H7 (cell line): ENCODE measurements around the gene ETV6. TPM values are rescaled to one million over a fixed set of nuclear protein-coding genes. Genes with fewer than 3 reads are reported as not detected.

Experiments used
- DNase-seq: peaks from one replicate; pipeline ENCODE4 v3.0.0; 2012
- H3K27me3 ChIP-seq: 2 replicates; pipeline ENCODE4 v1.6.0; 2011; ENCODE audit warnings: mild to moderate bottlenecking, low read length; ENCODE audit not compliant: control insufficient read depth, insufficient read depth
- H3K36me3 ChIP-seq: replicated peaks from 2 replicates; pipeline ENCODE4 v1.5.1; 2011; ENCODE audit warnings: low read length; ENCODE audit not compliant: control insufficient read depth, insufficient read depth
- H3K4me3 ChIP-seq: 2 replicates; pipeline ENCODE4 v1.5.1; 2011; ENCODE audit warnings: low read depth, mild to moderate bottlenecking, control low read depth, low read length, moderate library complexity; ENCODE audit not compliant: insufficient read depth
- total RNA-seq: library from RNA; depleted of rRNA; stranded (reverse); fragments of >200 nt; shearing (Covaris generic); gene quantifications from 2 replicates; pipeline ENCODE4 v1.2.3, GENCODE V29; 2014

Gene ETV6
- total RNA-seq, 1 experiment from 2014 or later = 5.7 TPM

GRCh38 chr12:11759899-11760298 is 110.4 kb downstream of the ETV6 start:
- no peak for DNase-seq
- no peak overlapping the region for H3K4me3 ChIP-seq
- no peaks in the 10 kb centered on the region for H3K27me3 ChIP-seq
- H3K36me3 ChIP-seq = no peaks in the 10 kb centered on the region

- no peak overlapping the region for H3K4me3 ChIP-seq
- no peaks in the 10 kb centered on the region for H3K36me3 ChIP-seq
- no peak for DNase-seq
- no peaks in the 10 kb centered on the region for H3K27me3 ChIP-seq
Measured at GRCh38 chr12:11761869-11762567, 112.5 kb downstream of the ETV6 start.

- Histone ChIP-seq H3K4me3 (no peak overlapping the region), H3K27me3 (no peaks in the 10 kb centered on the region), H3K36me3 (no peaks in the 10 kb centered on the region)
- DNase-seq = no peak
Measured at GRCh38 chr12:11762723-11763326, 113.4 kb downstream of the ETV6 start.

GRCh38 chr12:11763760-11764520 is 114.5 kb downstream of the ETV6 start:
- Histone ChIP-seq H3K27me3 (no peaks in the 10 kb centered on the region), H3K36me3 (no peaks in the 10 kb centered on the region), H3K4me3 (no peak overlapping the region)
- no peak for DNase-seq

- Histone ChIP-seq H3K36me3 (no peaks in the 10 kb centered on the region), H3K27me3 (no peaks in the 10 kb centered on the region), H3K4me3 (no peak overlapping the region)
- no peak for DNase-seq
Measured at GRCh38 chr12:11764837-11765236, 115.4 kb downstream of the ETV6 start.

- H3K36me3 ChIP-seq = no peaks in the 10 kb centered on the region
- no peak for DNase-seq
- no peaks in the 10 kb centered on the region for H3K27me3 ChIP-seq
- H3K4me3 ChIP-seq = no peak overlapping the region
Measured at GRCh38 chr12:11765421-11765816, 115.9 kb downstream of the ETV6 start.

- Histone ChIP-seq H3K4me3 (no peak overlapping the region), H3K27me3 (no peaks in the 10 kb centered on the region), H3K36me3 (no peaks in the 10 kb centered on the region)
- DNase-seq = no peak
Measured at GRCh38 chr12:11765817-11766794, 116.6 kb downstream of the ETV6 start.

GRCh38 chr12:11767029-11767724 is 117.7 kb downstream of the ETV6 start:
- Histone ChIP-seq H3K36me3 (no peaks in the 10 kb centered on the region), H3K27me3 (no peaks in the 10 kb centered on the region), H3K4me3 (no peak overlapping the region)
- DNase-seq = no peak

GRCh38 chr12:11767798-11768197 is 118.3 kb downstream of the ETV6 start:
- no peak overlapping the region for H3K4me3 ChIP-seq
- H3K27me3 ChIP-seq = no peaks in the 10 kb centered on the region
- DNase-seq = no peak
- no peaks in the 10 kb centered on the region for H3K36me3 ChIP-seq

- Histone ChIP-seq H3K27me3 (no peaks in the 10 kb centered on the region), H3K4me3 (no peak overlapping the region), H3K36me3 (no peaks in the 10 kb centered on the region)
- DNase-seq = no peak
Measured at GRCh38 chr12:11768233-11768965, 118.9 kb downstream of the ETV6 start.

- H3K27me3 ChIP-seq = no peaks in the 10 kb centered on the region
- DNase-seq = no peak
Measured at GRCh38 chr12:11769723-11770514, 120.4 kb downstream of the ETV6 start.

GRCh38 chr12:11771356-11771755 is 121.9 kb downstream of the ETV6 start:
- Histone ChIP-seq H3K4me3 (no peak overlapping the region), H3K27me3 (no peaks in the 10 kb centered on the region), H3K36me3 (no peaks in the 10 kb centered on the region)
- no peak for DNase-seq

More at GRCh38 chr12:11769723-11770514, 120.4 kb downstream of the ETV6 start:
- H3K4me3 ChIP-seq = no peak overlapping the region
- no peaks in the 10 kb centered on the region for H3K36me3 ChIP-seq
